ENCODE results near the gene LIMK2.

GRCh38 chr22:31241936-31242335 is 29.8 kb downstream of the LIMK2 start:
- TF ChIP-seq EZH2 (IDR thresholded peaks at IDR 0.05; ENCODE audit: borderline replicate concordance, low read depth, low read length, poor library complexity, severe bottlenecking), result no peak
- TF ChIP-seq CTCF (conservative IDR thresholded peaks at IDR 0.05; ENCODE audit: low read depth, low read length), result no peak
